Astrocyte (in vitro differentiated cells and primary cell): ENCODE data around the gene ZFAND2A. TPM values are rescaled to one million over a fixed set of nuclear protein-coding genes. Genes with fewer than 3 reads are reported as not detected.
"Not testable (repeated sequence)": the region's sequence is repeated elsewhere in the genome, so short reads cannot be mapped to it uniquely, and the experiment has no call there.

Experiments used
- DNase-seq: peaks from one replicate; pipeline ENCODE4 v3.0.0-alpha.2; 2010; ENCODE audit warnings: low read depth
- FAIRE-seq: peaks from 2 replicates; lab custom pipeline; 2011; peaks lifted over from hg19 to GRCh38; lab: Jason Lieb, UNC
- H2AFZ ChIP-seq: 2 replicates; pipeline ENCODE4 v1.6.0; 2012; ENCODE audit warnings: low read depth, low read length, inconsistent platforms
- H3K27ac ChIP-seq: 2 replicates; pipeline ENCODE4 v1.5.1; 2011; ENCODE audit warnings: low read depth, low read length, inconsistent platforms
- H3K27me3 ChIP-seq: 2 replicates; pipeline ENCODE4 v1.6.0; 2011; ENCODE audit warnings: low read length, inconsistent platforms; ENCODE audit not compliant: insufficient read depth
- H3K36me3 ChIP-seq: 2 replicates; pipeline ENCODE4 v1.5.1; 2011; ENCODE audit warnings: low read length, inconsistent platforms; ENCODE audit not compliant: insufficient read depth
- H3K4me1 ChIP-seq: 2 replicates; pipeline ENCODE4 v1.5.1; 2011; ENCODE audit warnings: low read length, inconsistent platforms; ENCODE audit not compliant: insufficient read depth
- H3K4me2 ChIP-seq: 2 replicates; pipeline ENCODE4 v1.6.0; 2012; ENCODE audit warnings: low read length, inconsistent platforms
- H3K4me3 ChIP-seq: 2 replicates; pipeline ENCODE4 v1.5.1; 2011; ENCODE audit warnings: low read depth, mild to moderate bottlenecking, low read length, inconsistent platforms; ENCODE audit not compliant: insufficient read depth
- H3K79me2 ChIP-seq: 2 replicates; pipeline ENCODE4 v1.6.0; 2012; ENCODE audit warnings: mild to moderate bottlenecking, low read length, inconsistent platforms; ENCODE audit not compliant: insufficient read depth
- H3K9ac ChIP-seq: 2 replicates; pipeline ENCODE4 v1.6.0; 2012; ENCODE audit warnings: mild to moderate bottlenecking, low read length, inconsistent platforms
- H3K9me3 ChIP-seq: 2 replicates; pipeline ENCODE4 v1.5.1; 2012; ENCODE audit warnings: low read depth, mild to moderate bottlenecking, low read length, inconsistent platforms; ENCODE audit not compliant: insufficient read depth
- H4K20me1 ChIP-seq: 2 replicates; pipeline ENCODE4 v1.6.0; 2012; ENCODE audit warnings: low read length, inconsistent platforms; ENCODE audit not compliant: insufficient read depth
- H3K27ac Mint-ChIP-seq: one replicate; pipeline ENCODE4 v1.8.0; 2021; ENCODE audit warnings: mild to moderate bottlenecking, mixed read lengths; ENCODE audit not compliant: unreplicated experiment
- H3K27me3 Mint-ChIP-seq: one replicate; pipeline ENCODE4 v1.8.0; 2021; ENCODE audit warnings: low read depth, mixed read lengths; ENCODE audit not compliant: unreplicated experiment
- H3K36me3 Mint-ChIP-seq: one replicate; pipeline ENCODE4 v1.8.0; 2021; ENCODE audit warnings: low read depth, mixed read lengths; ENCODE audit not compliant: unreplicated experiment
- H3K4me1 Mint-ChIP-seq: one replicate; pipeline ENCODE4 v1.8.0; 2021; ENCODE audit warnings: low read depth, mixed read lengths; ENCODE audit not compliant: unreplicated experiment
- H3K4me3 Mint-ChIP-seq: one replicate; pipeline ENCODE4 v1.8.0; 2021; ENCODE audit warnings: mild to moderate bottlenecking, moderate library complexity, mixed read lengths; ENCODE audit not compliant: unreplicated experiment
- H3K9me3 Mint-ChIP-seq: one replicate; pipeline ENCODE4 v1.8.0; 2021; ENCODE audit warnings: mild to moderate bottlenecking, mixed read lengths; ENCODE audit not compliant: unreplicated experiment
- EZH2 ChIP-seq: IDR thresholded peaks from 2 replicates; pipeline ENCODE4 v1.6.1; 2012; ENCODE audit warnings: mild to moderate bottlenecking, low read length, inconsistent platforms; ENCODE audit not compliant: insufficient read depth
- total RNA-seq: library from RNA; stranded (reverse); gene quantifications from 2 replicates; pipeline ENCODE4 v1.2.1, GENCODE V29; 2021
- TF ChIP-seq, protein P1 (sequence below): IDR thresholded peaks from 2 replicates; pipeline ENCODE4 v1.5.1; 2011; ENCODE audit warnings: low read depth, mild to moderate bottlenecking, inconsistent platforms, low read length, moderate library complexity; ENCODE audit not compliant: insufficient read depth

ZFAND2A gene
- total RNA-seq, 1 donor from 2014 or later = 45.5 TPM

- Mint-ChIP-seq H3K36me3 (peaks cover 24% of the 10 kb centered on the region), H3K27ac (peak overlapping the region; percentile 34)
- not testable (repeated sequence) for H3K9me3 Mint-ChIP-seq, H3K4me2 ChIP-seq, FAIRE-seq, H3K4me3 Mint-ChIP-seq, H3K27me3 Mint-ChIP-seq, H3K27me3 ChIP-seq, H3K4me1 Mint-ChIP-seq, H2AFZ ChIP-seq, H3K36me3 ChIP-seq, H3K79me2 ChIP-seq, H3K27ac ChIP-seq, H3K9ac ChIP-seq, H3K4me3 ChIP-seq, H3K9me3 ChIP-seq, DNase-seq
- Histone ChIP-seq H4K20me1 (peaks cover 55% of the 10 kb centered on the region), H3K4me1 (peaks cover 10% of the 10 kb centered on the region)
Observed at GRCh38 chr7:1115171-1116045, 44.6 kb downstream of the ZFAND2A start.

GRCh38 chr7:1114505-1114904 is 45.5 kb downstream of the ZFAND2A start:
- H3K4me1 ChIP-seq = peaks cover 10% of the 10 kb centered on the region
- Mint-ChIP-seq H3K4me1 (no peaks in the 10 kb centered on the region), H3K36me3 (peaks cover 24% of the 10 kb centered on the region), H3K9me3 (no peaks in the 10 kb centered on the region), H3K4me3 (no peak overlapping the region), H3K27me3 (no peaks in the 10 kb centered on the region), H3K27ac (no peak overlapping the region)
- no peaks in the 10 kb centered on the region for H3K9me3 ChIP-seq
- no peak overlapping the region for H2AFZ ChIP-seq
- H3K27me3 ChIP-seq = no peaks in the 10 kb centered on the region
- H3K27ac ChIP-seq = no peak overlapping the region
- TF ChIP-seq EZH2 = no peak
- FAIRE-seq (no peak), DNase-seq (no peak)
- H3K36me3 ChIP-seq = no peaks in the 10 kb centered on the region
- no peak overlapping the region for H3K4me2 ChIP-seq
- H4K20me1 ChIP-seq = peaks cover 54% of the 10 kb centered on the region
- H3K4me3 ChIP-seq = no peak overlapping the region
- no peak overlapping the region for H3K9ac ChIP-seq
- H3K79me2 ChIP-seq = peaks cover 3% of the 10 kb centered on the region

- peaks cover 20% of the 10 kb centered on the region for H3K36me3 Mint-ChIP-seq
- no peak for FAIRE-seq
- Histone ChIP-seq H3K9ac (no peak overlapping the region), H3K4me3 (no peak overlapping the region), H3K27me3 (no peaks in the 10 kb centered on the region), H2AFZ (no peak overlapping the region), H3K9me3 (no peaks in the 10 kb centered on the region), H3K4me2 (no peak overlapping the region), H4K20me1 (peaks cover 50% of the 10 kb centered on the region), H3K4me1 (peaks cover 10% of the 10 kb centered on the region), H3K79me2 (peaks cover 3% of the 10 kb centered on the region), H3K27ac (no peak overlapping the region), H3K36me3 (no peaks in the 10 kb centered on the region)
- TF ChIP-seq, protein P1, sequence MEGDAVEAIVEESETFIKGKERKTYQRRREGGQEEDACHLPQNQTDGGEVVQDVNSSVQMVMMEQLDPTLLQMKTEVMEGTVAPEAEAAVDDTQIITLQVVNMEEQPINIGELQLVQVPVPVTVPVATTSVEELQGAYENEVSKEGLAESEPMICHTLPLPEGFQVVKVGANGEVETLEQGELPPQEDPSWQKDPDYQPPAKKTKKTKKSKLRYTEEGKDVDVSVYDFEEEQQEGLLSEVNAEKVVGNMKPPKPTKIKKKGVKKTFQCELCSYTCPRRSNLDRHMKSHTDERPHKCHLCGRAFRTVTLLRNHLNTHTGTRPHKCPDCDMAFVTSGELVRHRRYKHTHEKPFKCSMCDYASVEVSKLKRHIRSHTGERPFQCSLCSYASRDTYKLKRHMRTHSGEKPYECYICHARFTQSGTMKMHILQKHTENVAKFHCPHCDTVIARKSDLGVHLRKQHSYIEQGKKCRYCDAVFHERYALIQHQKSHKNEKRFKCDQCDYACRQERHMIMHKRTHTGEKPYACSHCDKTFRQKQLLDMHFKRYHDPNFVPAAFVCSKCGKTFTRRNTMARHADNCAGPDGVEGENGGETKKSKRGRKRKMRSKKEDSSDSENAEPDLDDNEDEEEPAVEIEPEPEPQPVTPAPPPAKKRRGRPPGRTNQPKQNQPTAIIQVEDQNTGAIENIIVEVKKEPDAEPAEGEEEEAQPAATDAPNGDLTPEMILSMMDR = no peak
- TF ChIP-seq EZH2 = no peak
- no peaks in the 10 kb centered on the region for H3K9me3 Mint-ChIP-seq
- H3K4me3 Mint-ChIP-seq = no peak overlapping the region
- no peaks in the 10 kb centered on the region for H3K27me3 Mint-ChIP-seq
- no peaks in the 10 kb centered on the region for H3K4me1 Mint-ChIP-seq
- H3K27ac Mint-ChIP-seq = no peak overlapping the region
- no peak for DNase-seq
Observed at GRCh38 chr7:1114088-1114487, 45.9 kb downstream of the ZFAND2A start.
